ENCODE measurements around the gene SYTL3.
A peak's percentile ranks its signal among the peaks of the same experiment; 100 is the strongest.
"Not testable (repeated sequence)": the region's sequence is repeated elsewhere in the genome, so short reads cannot be mapped to it uniquely, and the experiment has no call there.

The SYTL3 gene

DNA sequence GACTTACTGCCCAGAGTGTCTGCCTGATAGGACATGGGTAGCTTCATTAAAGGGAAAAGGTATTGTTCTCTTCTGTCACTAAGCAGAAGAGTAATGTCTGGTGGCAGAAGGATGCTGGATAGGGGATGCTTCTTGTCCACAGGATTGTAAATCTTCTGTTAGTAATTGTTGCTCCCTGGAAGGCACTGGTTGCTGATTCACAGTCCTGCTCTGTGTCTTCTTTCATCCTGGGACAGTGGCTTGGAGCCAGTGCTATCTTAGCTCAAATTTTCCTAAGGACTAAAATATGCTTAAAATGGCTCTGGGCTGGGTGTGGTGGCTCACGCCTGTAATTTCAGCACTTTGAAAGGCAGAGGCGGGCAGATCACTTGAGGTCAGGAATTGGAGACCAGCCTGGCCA, 48.0 kb downstream of the SYTL3 start:
- no peak for DNase-seq (ENCODE audit: low read depth in 2 of 2)

DNA sequence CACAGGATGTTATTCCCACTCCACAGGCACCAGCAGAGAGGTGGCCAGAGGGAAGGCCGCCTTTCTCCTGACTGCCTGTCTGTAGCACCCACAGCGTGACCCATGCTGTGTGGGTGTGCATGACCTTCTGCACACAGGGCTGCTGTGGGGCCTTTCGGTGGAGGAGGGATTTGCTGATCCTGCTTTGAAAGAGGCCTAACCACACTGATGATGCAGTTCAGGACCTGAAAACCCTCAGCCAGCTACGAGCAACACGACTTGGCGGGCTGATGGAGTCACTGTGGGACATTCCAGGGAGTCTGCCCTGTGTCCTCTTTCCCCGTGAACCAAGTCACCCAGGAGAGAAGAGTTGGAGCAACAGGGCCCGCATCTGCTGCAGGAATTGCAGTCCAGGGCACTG, 49.1 kb downstream of the SYTL3 start:
- no peak for DNase-seq (ENCODE audit: low read depth in 2 of 2)

DNA sequence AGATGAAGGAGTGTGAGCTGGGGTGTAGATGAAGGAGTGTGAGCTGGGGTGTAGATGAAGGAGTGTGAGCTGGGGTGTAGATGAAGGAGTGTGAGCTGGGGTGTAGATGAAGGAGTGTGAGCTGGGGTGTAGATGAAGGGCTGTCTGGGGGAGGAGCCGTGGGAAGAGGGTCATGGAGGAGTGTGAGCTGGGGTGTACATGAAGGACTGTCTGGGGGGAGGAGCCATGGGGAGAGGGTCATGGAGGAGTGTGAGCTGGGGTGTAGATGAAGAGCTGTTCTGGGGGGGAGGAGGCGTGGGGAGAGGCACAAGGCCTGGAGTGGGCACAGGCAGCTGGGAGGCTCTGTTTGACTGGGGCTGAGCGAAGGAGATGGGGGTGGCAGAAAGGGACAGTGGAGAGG, 51.4 kb downstream of the SYTL3 start:
- not testable (repeated sequence) for DNase-seq (ENCODE audit: low read depth in 2 of 2)

DNA sequence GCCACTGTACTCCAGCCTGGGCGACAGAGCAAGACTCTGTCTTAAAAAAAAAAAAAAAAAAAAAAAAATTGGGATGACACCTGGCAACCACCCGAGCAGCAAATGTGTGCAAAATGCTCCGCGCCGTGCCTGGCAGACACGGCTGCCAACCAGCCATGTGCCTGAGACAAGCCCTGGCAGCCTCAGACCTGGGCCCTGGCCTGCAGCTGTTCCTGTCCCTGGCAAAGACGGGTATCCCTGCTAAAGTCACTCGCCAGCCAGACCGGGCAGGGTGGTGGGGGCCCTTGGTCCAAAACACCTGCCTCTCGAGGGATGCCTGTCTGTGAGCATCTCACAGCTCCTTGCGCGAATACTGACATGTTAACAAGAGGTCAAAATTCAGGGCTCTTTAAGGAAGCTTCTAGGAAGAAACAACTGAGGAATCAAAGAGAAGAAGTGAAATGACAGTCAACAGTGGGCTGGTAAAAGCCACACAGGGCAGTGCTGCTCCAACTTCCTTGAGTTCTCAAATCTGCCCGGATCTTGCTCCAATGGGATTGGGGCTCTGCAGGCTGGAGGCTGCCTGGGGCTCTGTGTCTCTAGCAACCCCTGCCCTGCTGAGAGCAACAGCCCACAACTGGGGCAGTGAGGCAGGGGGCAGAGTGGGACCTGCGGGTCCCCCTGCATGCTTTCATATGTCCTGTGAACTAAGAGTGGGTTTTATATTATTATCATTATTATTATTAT, 53.4 kb downstream of the SYTL3 start:
- DNase-seq (ENCODE audit: low read depth in 2 of 2) = no peak

DNA sequence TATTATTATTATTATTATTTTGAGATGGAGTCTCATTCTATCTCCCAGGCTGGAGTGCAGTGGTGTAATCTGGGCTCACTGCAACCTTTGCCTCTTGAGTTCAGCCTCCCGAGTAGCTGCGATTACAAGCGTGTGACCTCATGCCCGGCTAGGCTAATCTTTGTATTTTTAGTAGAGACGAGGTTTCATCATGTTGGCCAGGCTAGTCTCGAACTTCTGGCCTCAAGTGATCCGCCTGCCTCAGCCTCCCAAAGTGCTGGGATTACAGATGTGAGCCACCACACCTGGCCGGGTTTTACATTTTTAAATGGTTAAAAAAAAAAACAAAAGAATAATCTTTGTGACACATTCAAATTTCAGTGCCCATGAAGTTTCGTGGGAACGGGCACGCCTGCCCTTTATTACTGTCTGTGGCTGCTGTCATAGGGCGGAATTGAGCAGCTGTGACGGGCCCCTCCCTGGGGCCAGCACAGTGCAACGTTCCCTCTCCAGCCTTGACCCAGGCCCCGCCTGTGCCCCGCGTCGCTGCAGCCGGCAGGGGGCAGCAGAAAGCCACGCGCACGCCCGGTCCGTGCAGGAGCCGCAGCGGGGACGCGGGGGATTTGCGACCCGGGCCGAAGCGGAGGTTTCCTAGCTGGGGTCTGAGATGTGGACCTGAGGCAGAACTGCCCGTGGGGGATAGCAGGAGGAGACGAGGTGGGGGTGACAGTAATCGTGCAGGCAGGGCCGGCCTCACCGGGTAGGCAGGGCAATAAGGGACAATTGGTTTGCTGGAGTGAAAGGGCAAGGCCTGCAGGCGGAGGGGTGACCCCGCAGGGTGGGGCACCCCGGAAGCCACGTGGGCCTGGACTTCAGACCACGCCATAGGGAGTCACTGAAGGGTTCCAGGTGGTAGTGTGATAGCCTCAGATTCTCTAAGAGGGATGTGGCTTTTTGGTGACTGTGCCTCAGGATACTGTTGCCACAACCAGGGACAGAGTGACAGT, 54.3 kb downstream of the SYTL3 start:
- peak; percentile 55 to 61 for DNase-seq (ENCODE audit: low read depth in 2 of 2)

DNA sequence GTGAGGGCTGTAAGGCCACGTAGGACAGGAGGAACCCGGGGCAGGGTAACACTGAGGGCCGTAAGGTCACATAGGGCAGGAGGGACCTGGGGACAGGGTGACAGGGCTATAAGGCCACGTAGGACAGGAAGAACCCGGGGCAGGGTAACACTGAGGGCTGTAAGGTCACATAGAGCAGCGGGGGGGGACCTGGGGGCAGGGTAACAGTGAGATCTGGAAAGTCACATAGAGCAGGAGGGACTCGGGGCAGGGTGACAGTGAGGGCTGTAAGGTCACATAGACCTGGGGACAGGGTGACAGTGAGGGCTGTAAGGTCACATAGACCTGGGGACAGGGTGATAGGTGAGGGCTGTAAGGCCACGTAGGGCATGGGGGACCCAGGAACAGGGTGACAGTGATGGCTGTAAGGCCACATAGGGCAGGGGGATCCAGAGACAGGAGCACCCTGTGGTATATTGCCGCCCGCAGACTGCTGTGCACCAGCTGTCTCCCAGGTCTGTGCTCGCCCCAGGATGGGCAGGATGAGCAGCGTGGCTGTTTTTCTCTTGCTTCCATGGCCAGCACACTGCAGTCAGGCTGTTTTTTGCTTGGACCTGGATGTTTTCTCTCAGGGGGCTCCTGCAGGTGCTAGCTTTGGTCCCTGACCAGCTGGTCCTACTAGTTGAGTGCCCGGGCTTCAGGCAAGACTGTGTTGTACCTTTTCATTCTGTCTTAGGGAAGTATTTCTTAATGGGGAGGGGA, 55.7 kb downstream of the SYTL3 start:
- DNase-seq (ENCODE audit: low read depth in 2 of 2) = no peak

DNA sequence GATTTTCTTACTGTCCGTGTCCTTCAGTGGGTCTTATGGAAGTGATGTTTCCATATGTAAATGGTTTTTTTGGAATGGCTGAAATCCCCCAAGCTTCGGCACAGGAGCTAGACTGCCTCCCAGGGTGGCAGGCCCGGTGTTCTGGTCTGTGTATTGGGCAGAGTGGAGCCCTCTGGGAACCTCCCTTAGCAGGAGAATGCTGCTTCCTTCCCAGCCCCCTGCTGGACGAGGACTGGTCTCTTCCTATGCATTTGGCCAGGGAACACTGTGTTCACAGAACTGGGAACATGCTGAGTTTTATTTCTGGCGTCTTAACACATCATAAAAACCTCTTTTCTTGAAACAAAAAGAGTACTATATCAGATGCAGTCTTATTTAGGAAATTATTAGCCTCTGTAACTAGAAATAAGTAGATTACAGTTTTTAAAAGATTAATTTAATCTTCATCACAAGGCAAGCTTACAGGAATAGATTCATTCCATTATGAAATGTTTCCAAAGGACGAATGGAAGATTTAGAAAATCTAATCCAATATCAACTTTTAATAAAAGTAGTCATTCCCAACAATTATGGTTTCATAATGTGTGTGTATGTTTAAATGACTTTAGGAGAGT, 56.6 kb downstream of the SYTL3 start:
- DNase-seq (ENCODE audit: low read depth in 2 of 2) = no peak

DNA sequence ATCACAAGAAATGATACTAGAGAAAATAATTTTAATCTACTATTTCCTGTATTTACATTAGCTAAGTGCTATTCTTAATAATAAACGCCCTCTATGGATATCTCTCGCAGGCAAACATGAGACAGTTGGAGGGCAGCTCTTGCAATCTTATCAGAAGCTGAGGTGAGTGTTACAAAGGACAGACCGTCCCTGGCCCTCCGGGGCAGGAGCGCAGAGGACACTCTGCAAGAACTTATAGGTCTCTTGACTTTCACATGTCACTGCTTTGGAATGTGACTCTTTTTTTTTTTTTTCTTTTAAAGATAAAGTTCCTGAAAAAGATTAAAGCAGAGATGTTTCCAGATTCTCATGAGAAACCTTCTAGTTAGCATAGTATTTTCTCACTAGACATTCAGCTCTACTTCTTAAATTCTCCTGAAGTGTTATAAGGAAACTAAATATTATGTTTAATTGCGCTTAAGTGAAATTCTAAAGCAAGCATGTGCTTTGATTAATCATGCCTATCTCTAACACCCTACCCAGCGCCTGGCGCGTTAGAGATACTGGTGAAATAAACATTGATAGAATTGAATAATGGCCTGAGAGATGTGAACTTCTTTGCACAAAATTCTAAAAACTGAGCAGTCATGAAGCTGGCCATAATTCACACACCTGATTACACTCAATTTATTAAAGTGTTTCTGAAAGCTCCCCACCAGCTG, 57.4 kb downstream of the SYTL3 start:
- DNase-seq (ENCODE audit: low read depth in 2 of 2) = no peak

DNA sequence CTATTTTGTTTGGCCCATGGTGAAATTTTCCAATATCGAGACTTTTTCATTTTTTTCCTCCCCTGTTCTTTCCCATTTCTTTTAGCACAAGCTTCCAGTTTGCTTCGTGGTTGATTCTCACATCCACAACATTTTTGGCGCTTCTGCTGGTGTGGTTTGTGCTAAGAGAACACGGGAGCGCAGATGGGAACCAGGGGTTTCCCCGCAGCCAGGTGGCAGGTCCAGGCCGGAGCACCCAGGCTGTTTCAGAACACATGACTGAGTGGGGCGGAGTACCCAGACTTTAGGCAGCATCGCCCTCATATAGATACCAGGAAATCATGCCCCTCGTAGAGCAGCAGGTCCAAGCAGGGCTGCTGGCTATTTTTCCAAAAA, 58.0 kb downstream of the SYTL3 start:
- DNase-seq (ENCODE audit: low read depth in 2 of 2) = no peak

DNA sequence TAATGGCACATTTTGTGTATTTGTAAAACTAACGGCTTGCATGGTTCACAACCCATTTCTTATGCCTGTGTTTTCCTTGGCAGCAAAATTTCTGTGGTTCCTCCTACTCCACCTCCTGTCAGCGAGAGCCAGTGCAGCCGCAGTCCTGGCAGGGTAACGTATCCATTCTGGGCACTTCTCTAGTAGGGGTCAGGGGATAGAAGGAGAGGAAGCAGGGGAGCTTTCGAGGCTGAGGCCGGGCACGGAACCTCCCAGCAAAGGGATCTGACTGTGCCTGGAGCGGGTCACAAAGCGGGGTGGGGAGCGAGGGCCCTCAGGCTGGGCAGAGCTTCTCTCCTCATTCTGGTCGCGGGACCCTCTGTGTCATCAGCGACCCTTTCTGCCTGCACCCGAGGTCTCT, 58.4 kb downstream of the SYTL3 start:
- DNase-seq (ENCODE audit: low read depth in 2 of 2) = no peak

DNA sequence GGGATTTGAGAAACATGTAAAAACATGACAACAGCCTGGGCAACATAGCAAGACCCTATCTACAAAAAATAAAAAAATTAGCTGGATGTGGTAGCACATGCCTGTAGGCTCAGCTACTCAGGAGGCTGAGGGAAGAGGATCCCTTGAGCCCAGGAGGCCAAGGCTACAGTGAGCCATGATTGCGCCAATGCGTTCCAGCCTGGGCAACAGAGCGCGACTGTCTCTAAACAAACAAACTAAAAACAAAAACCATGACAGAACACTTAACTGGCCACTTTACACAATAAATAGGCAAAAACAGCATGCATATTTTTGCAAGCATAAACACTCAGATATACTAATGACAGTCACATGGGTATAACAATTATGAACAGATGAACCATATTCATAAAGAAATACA, 60.0 kb downstream of the SYTL3 start:
- no peak for DNase-seq (ENCODE audit: low read depth in 2 of 2)

DNA sequence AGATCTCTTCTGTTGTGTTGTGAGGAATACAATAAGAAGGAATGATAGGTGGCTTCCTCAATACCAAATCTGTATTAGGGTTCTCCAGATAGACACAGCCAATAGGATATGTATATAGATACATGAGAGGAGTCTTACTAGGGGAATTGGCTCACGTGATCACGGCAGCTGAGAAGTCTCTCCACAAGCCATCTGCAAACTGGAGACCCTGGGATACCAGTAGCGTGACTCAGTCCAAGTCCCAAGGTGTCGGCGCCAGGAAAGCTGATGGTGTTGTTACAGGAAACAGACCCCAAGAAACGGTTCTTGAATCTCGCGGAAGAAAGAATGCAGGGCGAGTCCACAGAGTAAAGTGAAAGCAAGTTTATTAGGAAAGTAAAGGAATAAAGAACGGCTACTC, 61.4 kb downstream of the SYTL3 start:
- no peak for DNase-seq (ENCODE audit: low read depth in 2 of 2)

DNA sequence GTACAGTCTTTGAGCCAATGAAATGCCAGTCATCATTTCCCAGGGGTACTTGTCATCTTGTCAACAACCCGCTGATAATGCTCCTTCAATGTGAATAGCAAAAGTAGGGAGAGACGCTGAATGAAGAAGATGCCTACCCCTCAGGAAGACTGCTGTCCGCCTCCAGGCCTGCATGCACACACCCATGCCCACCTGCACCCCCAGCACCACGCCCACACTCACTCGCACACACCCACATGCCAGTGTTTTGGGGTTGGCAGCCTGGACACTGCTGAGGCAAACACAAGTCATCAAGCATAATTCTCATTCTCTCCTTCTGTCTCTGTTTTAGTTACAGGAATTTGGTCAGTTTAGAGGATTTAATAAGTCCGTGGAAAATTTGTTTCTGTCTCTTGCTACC, 63.6 kb downstream of the SYTL3 start:
- no peak for DNase-seq (ENCODE audit: low read depth in 2 of 2)

DNA sequence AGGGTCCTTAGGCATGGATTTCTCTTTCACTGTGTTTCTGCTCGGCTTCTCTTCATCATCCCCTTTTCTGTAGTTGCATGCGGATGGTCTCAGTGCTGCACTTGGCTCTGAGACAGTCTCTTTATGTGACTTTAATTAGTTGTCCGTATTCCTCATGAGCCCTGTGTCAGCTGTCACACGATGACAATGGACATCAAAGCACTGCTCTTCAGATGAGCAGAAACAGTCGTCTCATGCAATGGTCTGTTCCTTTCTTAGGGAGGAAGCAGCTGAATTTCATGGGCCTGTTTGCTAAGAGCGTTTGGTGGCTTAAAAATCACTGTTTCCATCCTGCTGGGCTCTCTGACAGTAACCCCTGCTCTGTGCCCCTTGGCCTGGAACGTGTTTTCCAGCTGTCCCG, 64.9 kb downstream of the SYTL3 start:
- DNase-seq (ENCODE audit: low read depth in 2 of 2) = no peak

DNA sequence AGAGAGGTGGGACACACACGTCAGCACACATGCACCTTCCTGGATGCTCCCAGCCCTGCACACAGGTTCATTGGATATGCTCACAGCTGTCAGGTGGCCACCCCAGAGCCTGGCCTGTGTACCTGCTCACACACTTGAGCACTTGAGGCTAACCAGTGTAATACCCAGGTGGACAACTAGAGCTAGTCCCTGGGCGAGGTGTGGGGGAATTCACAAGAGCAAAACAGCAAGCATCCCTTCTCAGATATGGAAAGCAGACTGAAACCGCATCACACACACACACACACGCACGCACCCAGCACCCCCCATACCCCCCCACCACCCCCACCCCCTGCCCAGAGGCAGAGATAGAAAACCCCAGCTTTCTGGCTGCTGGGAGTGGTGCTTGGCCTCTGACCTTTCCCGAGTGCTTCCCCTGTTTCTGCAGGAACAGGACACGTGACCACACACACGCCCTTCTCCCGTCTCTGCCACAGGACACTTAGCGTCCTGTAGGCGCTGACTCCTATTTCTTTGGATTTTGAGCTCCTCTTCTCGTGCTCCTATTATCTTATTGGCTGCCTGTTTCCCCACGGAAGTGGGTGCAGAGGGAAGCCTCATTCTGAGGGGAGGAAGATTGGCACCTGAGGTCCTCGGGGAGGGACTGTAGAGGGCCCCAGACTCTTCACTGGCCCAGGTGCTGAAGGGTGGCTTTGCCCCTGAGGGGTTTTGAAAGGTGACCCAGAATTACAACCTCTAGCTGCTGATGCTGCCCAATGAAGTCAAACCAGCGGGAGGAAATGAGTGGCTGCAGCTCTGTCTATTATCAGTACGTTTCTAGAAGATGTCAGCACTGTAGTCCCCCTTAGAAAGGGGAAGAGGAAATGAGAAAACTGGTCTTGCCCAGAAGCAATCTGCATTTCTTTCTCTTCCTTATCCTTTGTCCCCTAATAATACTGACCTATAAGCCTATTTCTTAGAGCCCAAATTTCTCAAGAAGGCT, 65.8 kb downstream of the SYTL3 start:
- DNase-seq (ENCODE audit: low read depth in 2 of 2) = no peak

DNA sequence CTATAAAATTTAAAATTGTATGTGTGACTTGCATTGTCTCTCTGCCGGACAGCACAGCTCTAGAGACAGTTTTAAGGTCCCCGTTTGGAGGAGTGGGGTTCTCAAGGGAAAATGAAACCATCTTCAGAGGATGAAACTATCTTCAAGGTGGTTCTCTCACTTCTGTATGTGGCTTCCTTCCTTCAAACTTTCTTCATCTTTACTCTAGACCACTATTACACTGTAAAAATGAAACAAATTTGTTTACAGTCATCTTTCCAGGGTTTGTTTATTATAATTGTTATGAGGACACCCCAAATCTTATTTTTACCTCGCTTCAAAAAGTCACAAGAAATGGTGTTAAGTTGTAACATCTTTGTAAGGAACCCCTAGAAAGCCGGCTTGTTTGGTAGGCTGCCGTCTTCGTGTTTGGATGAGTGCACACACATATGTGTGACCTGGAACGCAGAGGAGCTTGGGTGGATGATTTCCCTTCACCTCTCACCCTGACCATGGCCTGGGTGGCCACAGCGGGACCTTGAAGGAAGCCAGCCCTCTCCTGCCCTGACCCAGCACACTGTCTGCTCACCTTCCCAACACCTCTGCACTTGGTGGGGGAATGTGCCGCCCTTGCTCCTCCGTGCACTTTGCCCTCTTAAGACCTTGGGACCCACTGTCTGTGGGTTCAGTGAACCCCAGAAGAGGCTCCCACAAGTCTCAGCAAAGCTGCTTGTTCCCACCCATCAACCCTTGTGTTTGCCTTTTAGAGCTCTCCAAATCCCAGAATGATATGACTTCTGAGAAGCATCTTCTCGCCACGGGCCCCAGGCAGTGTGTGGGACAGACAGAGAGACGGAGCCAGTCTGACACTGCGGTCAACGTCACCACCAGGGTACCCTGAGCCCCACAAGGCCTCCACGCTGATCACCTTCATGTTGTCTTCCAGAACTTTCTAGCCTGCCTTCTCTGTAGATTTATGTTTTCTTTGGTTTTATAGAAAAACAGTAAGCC, 67.8 kb downstream of the SYTL3 start:
- DNase-seq (ENCODE audit: low read depth in 2 of 2) = no peak

DNA sequence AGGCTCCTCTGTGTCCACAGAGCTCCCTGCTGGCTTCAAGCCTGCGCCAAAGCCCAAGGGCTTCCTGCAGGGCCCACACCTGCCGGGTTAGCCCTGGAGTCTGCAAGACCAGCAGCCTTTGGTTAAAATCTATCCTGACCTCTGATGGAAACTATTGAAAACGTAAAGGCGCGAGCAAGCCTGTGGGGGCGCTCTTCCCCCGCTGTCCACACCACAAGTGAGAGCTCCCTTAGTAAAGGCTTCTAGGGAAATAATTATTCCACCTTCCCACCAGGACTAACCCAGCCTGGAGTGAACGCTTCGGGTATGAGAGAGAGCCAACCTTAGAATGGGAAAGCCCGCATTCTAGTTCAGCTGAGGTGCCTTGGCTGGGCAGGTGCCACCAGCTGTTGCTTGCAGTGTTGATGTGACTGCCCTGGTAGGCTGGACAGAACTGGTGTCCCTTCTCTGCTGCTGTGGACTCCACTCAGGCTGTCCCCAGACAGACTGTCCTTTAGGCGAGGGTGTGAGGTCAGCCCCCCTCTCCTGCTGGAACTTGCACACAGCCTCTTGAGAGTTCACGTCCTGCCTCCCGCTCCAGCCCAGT, 68.7 kb downstream of the SYTL3 start:
- DNase-seq (ENCODE audit: low read depth in 2 of 2) = no peak

DNA sequence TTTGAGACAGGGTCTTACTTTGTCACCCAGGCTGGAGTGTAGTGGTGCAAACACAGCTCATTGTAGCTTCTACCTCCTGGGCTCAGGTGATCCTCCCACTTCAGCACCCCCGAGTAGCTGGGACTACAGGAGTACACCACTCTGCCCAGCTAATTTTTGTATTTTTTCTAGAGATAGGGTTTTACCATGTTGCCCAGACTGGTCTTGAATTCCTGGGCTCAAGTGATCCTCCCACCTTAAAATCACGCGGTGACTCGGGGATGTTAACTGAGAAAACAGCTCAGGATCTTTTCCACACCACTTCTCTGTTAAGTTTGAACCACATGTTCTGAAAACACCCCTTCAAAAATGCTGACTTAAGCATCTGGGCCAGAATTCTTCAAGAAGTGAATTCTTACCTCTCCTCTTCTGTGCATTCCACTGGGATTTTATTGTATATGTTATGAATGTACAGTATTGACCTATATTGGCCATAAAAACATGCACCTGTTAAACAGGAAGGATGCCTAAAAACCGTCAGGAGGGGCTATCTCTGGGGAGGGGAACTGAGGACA, 72.4 kb downstream of the SYTL3 start:
- no peak for DNase-seq (ENCODE audit: low read depth in 2 of 2)
